GM10847 (cell line): Measurements from ENCODE around the gene PLRG1.

Source experiments
- POLR2A ChIP-seq: IDR thresholded peaks from 2 replicates; pipeline ENCODE4 v1.6.1; 2011; ENCODE audit not compliant: insufficient read length; ENCODE audit errors: extremely low read depth

The PLRG1 gene

GRCh38 chr4:154506253-154506652 lies 43.9 kb downstream of the PLRG1 start:
- no peak for TF ChIP-seq POLR2A

- no peak for TF ChIP-seq POLR2A
These were observed 46.6 kb downstream of the PLRG1 start for GRCh38 chr4:154503598-154503997.

- TF ChIP-seq POLR2A: no peak
These were observed 48.1 kb downstream of the PLRG1 start for GRCh38 chr4:154502111-154502510.

- no peak for TF ChIP-seq POLR2A
These were observed 52.3 kb downstream of the PLRG1 start for GRCh38 chr4:154497889-154498288.

GRCh38 chr4:154495867-154496266 lies 54.3 kb downstream of the PLRG1 start:
- no peak for TF ChIP-seq POLR2A

GRCh38 chr4:154492288-154492687 lies 57.9 kb downstream of the PLRG1 start:
- TF ChIP-seq POLR2A: no peak

GRCh38 chr4:154491341-154492271 lies 58.6 kb downstream of the PLRG1 start, which contains the start of gene DCHS2:
Gene DCHS2, minus strand, starts transcription at chr4:154491799. Its CDS starts 444 bp downstream, at chr4:154491355.
- TF ChIP-seq POLR2A: no peak

GRCh38 chr4:154490583-154491340 lies 59.4 kb downstream of the PLRG1 start:
- no peak for TF ChIP-seq POLR2A

- no peak for TF ChIP-seq POLR2A
These were observed 60.0 kb downstream of the PLRG1 start for GRCh38 chr4:154490234-154490582.

- TF ChIP-seq POLR2A: no peak
These were observed 60.5 kb downstream of the PLRG1 start for GRCh38 chr4:154489558-154490233.

GRCh38 chr4:154487145-154487544 lies 63.1 kb downstream of the PLRG1 start:
- TF ChIP-seq POLR2A: no peak

- no peak for TF ChIP-seq POLR2A
These were observed 65.0 kb downstream of the PLRG1 start for GRCh38 chr4:154485127-154485773.
